Subcutaneous preadipocyte (primary cell): ENCODE data around the gene MTHFD2L. TPM values are rescaled to one million over a fixed set of nuclear protein-coding genes. Genes with fewer than 3 reads are reported as not detected.

Source experiments
- total RNA-seq: library from RNA; depleted of rRNA; stranded (reverse); fragments of >200 nt; gene quantifications from 2 replicates; pipeline ENCODE4 v1.2.3, GENCODE V29; 2012

MTHFD2L gene
- total RNA-seq = 15.8 and 21.9 TPM in 2 replicates

DNA sequence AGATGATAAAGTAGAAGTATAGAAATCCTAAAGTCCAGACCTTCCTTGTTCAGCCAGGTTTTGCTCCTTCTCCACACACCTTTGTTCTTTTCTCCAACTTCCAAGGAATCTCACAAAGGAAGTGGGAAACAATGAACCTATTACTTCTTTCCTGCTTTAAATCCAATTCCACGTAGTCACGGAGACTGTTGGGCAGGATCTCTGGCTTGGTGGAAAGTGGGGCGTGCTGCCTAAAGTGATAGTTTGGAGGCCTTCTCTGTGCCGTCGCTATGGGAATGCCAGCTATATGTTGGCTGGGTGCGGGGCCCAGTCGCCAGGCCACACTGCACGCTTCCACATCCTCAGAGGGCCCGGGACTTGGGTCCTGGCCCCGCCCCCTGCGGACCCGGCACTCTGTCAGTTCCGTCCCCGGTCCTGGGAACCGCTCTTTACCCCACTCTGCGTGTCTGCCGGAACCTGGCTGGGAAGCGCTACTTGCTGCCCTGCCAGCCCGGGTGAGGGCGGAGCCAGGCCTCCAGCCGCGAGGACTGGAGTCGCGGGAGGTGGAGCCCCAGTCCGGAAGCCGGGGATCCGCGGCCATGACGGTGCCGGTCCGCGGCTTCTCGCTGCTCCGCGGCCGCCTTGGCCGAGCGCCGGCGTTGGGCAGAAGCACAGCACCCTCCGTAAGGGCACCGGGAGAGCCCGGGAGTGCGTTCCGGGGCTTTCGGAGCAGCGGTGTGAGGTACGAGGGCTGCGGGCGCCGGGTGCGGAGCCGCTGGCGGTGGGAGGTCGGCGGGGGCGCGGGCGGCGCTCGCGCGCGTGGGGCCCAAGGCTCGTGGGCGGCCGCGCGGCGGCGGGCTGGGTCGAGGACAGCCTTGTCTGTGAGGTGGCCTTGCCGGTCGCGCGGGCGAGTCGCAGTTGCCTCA lies at the start of gene MTHFD2L:
MTHFD2L (plus strand) TSS at position 558 of the 905 bp plus-strand sequence; CDS start at position 579, 21 bp downstream.

DNA sequence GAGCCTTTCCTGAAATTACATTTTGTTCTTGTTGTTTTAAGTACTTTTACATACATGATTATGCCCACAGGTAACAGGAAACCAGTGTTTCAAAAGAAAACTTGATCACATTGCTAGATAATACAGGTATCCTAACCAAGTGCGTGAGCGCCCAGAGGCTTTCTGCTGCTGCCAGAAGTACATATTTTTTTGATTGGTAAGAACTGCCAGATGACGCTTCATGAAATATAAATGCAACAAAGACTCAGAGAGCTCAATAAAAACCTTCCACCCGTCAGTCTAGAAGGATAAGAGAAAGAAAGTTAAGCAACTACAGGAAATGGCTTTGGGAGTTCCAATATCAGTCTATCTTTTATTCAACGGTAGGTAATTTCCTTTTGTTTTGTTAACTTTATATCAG lies 150.3 kb downstream of the MTHFD2L start, which contains the start of gene EPGN:
EPGN (plus strand) TSS at position 256 of the 400 bp plus-strand sequence; CDS start at position 320, 64 bp downstream.

Other genes with a start within 250 kb of the MTHFD2L start
- gene PF4, start 176.1 kb upstream of the MTHFD2L start, total RNA-seq = 0.39 and 2.9 TPM in 2 replicates
- not detected in 2 replicates for gene PPBP, start 169.9 kb upstream of the MTHFD2L start, total RNA-seq
- 20.2 and 131 TPM in 2 replicates for gene CXCL5, start 159.4 kb upstream of the MTHFD2L start, total RNA-seq
- 3.7 and 9.4 TPM in 2 replicates for gene CXCL3, start 119.4 kb upstream of the MTHFD2L start, total RNA-seq
- gene CXCL2, start 58.9 kb upstream of the MTHFD2L start, total RNA-seq = 2.9 and 5.5 TPM in 2 replicates
- gene EPGN, start 150.4 kb downstream of the MTHFD2L start, total RNA-seq = 0.73 and 21.3 TPM in 2 replicates
- 0.73 and 13.5 TPM in 2 replicates for gene EREG, start 207.0 kb downstream of the MTHFD2L start, total RNA-seq